IMR-90 (cell line): ENCODE data around the gene RFC3.

ENCODE experiments used
- MAFK ChIP-seq: IDR thresholded peaks from 2 replicates; pipeline ENCODE4 v1.6.1; 2012; ENCODE audit warnings: low read depth, low read length, improper control_type of control experiment
- POLR2A ChIP-seq: IDR thresholded peaks from 2 replicates; pipeline ENCODE4 v1.6.1; 2012; ENCODE audit warnings: mild to moderate bottlenecking, low read depth, low read length
- RCOR1 ChIP-seq: IDR thresholded peaks from 2 replicates; pipeline ENCODE4 v1.6.1; 2012; ENCODE audit warnings: mild to moderate bottlenecking, low read length, improper control_type of control experiment; ENCODE audit not compliant: insufficient replicate concordance
- SMC3 ChIP-seq: fragments of 150-350 bp; IDR thresholded peaks from 2 replicates; pipeline ENCODE4 v1.6.1; 2016; ENCODE audit warnings: low read depth, mild to moderate bottlenecking, antibody characterized with exemption, low read length, moderate library complexity
- TF ChIP-seq, protein P1 (sequence below): conservative IDR thresholded peaks from 2 replicates; pipeline ENCODE4 v1.5.1; 2012; ENCODE audit warnings: mild to moderate bottlenecking, low read depth, low read length, improper control_type of control experiment

DNA sequence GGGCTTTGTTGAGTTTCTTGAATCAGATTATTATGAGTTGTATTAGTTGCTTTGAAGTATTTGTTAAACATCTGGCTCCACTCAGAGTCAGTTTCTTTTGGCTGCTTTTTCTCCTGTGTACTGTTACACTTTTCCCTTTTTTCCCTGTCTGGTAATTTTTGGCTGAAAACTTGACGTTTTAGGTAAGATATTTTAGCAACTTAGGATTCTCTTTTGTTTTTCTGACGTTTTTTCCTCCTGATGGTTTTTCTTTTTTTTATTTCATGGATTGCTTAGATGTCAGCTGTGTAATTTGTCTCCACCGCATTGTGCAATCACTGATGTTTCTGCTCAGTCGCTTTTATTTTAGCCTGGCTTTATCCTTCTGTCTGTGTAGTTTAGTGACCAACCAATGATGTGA is 20.7 kb downstream of the RFC3 start:
- TF ChIP-seq MAFK, result no peak
- TF ChIP-seq, protein P1, sequence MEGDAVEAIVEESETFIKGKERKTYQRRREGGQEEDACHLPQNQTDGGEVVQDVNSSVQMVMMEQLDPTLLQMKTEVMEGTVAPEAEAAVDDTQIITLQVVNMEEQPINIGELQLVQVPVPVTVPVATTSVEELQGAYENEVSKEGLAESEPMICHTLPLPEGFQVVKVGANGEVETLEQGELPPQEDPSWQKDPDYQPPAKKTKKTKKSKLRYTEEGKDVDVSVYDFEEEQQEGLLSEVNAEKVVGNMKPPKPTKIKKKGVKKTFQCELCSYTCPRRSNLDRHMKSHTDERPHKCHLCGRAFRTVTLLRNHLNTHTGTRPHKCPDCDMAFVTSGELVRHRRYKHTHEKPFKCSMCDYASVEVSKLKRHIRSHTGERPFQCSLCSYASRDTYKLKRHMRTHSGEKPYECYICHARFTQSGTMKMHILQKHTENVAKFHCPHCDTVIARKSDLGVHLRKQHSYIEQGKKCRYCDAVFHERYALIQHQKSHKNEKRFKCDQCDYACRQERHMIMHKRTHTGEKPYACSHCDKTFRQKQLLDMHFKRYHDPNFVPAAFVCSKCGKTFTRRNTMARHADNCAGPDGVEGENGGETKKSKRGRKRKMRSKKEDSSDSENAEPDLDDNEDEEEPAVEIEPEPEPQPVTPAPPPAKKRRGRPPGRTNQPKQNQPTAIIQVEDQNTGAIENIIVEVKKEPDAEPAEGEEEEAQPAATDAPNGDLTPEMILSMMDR, result no peak
- TF ChIP-seq POLR2A, result no peak
- TF ChIP-seq SMC3, result no peak
- TF ChIP-seq RCOR1, result no peak
